Renal pelvis (tissue), 4 donors: ENCODE data around the gene SLC38A3. TPM values are rescaled to one million over a fixed set of nuclear protein-coding genes. Genes with fewer than 3 reads are reported as not detected.

Experiments
- DNase-seq: peaks from one replicate; pipeline ENCODE4 v3.0.0-alpha.2; 2013
- polyA plus RNA-seq, 3 donors: library from polyadenylated mRNA; unstranded; fragments of 120-200 nt; gene quantifications; one replicate each; pipeline ENCODE4 v1.2.1, GENCODE V29; 2013; ENCODE audit not compliant: insufficient read length in 3 of 3

SLC38A3 gene
- polyA plus RNA-seq, 3 donors = 8.3 to 9.4 (median 9.1) TPM

GRCh38 chr3:50189989-50190388 is 15.1 kb upstream of the SLC38A3 start:
- DNase-seq = no peak

GRCh38 chr3:50190936-50191660 is 14.0 kb upstream of the SLC38A3 start, which contains the start of gene GNAT1:
Gene GNAT1, plus strand, starts transcription at chr3:50191610. Its CDS starts 116 bp downstream, at chr3:50191726.
- no peak for DNase-seq

- no peak for DNase-seq
These were observed 12.9 kb upstream of the SLC38A3 start for GRCh38 chr3:50192124-50192523.

GRCh38 chr3:50192689-50193141 is 12.4 kb upstream of the SLC38A3 start:
- DNase-seq = peak; percentile 69

GRCh38 chr3:50193286-50193685 is 11.8 kb upstream of the SLC38A3 start:
- DNase-seq = no peak

GRCh38 chr3:50193746-50194127 is 11.3 kb upstream of the SLC38A3 start:
- DNase-seq = no peak

GRCh38 chr3:50194128-50194902 is 10.8 kb upstream of the SLC38A3 start:
- peak; percentile 64 for DNase-seq

GRCh38 chr3:50194903-50195500 is 10.1 kb upstream of the SLC38A3 start:
- DNase-seq = no peak

- DNase-seq = no peak
These were observed 9.4 kb upstream of the SLC38A3 start for GRCh38 chr3:50195501-50196252.

GRCh38 chr3:50196253-50196801 is 8.7 kb upstream of the SLC38A3 start:
- no peak for DNase-seq

- no peak for DNase-seq
These were observed 3.3 kb upstream of the SLC38A3 start for GRCh38 chr3:50201573-50202315.

- no peak for DNase-seq
These were observed 2.5 kb upstream of the SLC38A3 start for GRCh38 chr3:50202353-50203112.

GRCh38 chr3:50203113-50203808 is 1.8 kb upstream of the SLC38A3 start:
- no peak for DNase-seq

GRCh38 chr3:50203809-50204803 is 965 bp upstream of the SLC38A3 start:
- no peak for DNase-seq

GRCh38 chr3:50205413-50206276 is 574 bp downstream of the SLC38A3 start:
- no peak for DNase-seq

GRCh38 chr3:50207359-50208042 is 2.4 kb downstream of the SLC38A3 start:
- DNase-seq = no peak
